SH-SY5Y (cell line): ENCODE data around the gene MRPS15.

Experiments
- GATA2 ChIP-seq: IDR thresholded peaks from 2 replicates; pipeline ENCODE4 v1.6.1; 2011; ENCODE audit warnings: mild to moderate bottlenecking, low read depth, low read length
- GATA3 ChIP-seq: IDR thresholded peaks from 2 replicates; pipeline ENCODE4 v1.6.1; 2011; ENCODE audit warnings: low read depth, mild to moderate bottlenecking, low read length, moderate library complexity

DNA sequence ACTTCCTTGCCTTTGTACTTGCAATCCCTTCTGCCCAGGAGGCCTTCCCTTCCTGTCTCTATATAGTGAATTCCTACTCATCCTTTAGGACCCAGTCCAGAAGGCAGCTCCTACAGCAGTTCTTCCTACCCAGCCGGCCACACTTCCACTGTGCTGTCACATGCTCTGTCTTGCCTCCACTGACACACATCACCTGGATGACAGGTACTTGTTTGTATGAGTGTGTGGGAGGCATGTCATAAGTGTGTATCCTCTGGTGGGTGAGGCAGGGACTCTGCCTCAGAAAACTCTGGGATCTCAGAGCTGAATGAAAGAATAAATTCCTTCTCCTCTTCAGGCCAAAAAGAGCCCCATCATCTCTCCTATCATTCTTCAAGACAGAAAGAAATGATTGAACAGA lies 8.8 kb downstream of the MRPS15 start:
- TF ChIP-seq GATA2 (no peak), GATA3 (no peak)
